ENCODE results near the gene PRAME.

Gene PRAME

GRCh38 chr22:22569218-22569617 is 10.2 kb upstream of the PRAME start:
- no peak for TF ChIP-seq CTCF (IDR thresholded peaks at IDR 0.05; ENCODE audit: insufficient read depth, low read depth, low read length, missing control alignments)
- H3K4me3 ChIP-seq (ENCODE audit: low read depth, low read length), result no peak overlapping the region

GRCh38 chr22:22565981-22566380 is 6.9 kb upstream of the PRAME start:
- no peak for DNase-seq (ENCODE audit: low read depth)
- TF ChIP-seq CTCF (IDR thresholded peaks at IDR 0.05; ENCODE audit: insufficient read depth, low read depth, low read length, missing control alignments), result no peak
- H3K4me3 ChIP-seq (ENCODE audit: low read depth, low read length), result no peak overlapping the region

More at GRCh38 chr22:22569218-22569617, 10.2 kb upstream of the PRAME start:
- no peak for DNase-seq (ENCODE audit: low read depth)

GRCh38 chr22:22558071-22558971 is 744 bp downstream of the PRAME start:
- DNase-seq (ENCODE audit: low read depth), result no peak
- TF ChIP-seq CTCF (IDR thresholded peaks at IDR 0.05; ENCODE audit: insufficient read depth, low read depth, low read length, missing control alignments), result no peak
- H3K4me3 ChIP-seq (ENCODE audit: low read depth, low read length), result no peak overlapping the region

- no peak for DNase-seq (ENCODE audit: low read depth)
- no peak for TF ChIP-seq CTCF (IDR thresholded peaks at IDR 0.05; ENCODE audit: insufficient read depth, low read depth, low read length, missing control alignments)
- H3K4me3 ChIP-seq (ENCODE audit: low read depth, low read length), result no peak overlapping the region
These were observed 1.8 kb downstream of the PRAME start for GRCh38 chr22:22556995-22557925.

- no peak for DNase-seq (ENCODE audit: low read depth)
- no peak for TF ChIP-seq CTCF (IDR thresholded peaks at IDR 0.05; ENCODE audit: insufficient read depth, low read depth, low read length, missing control alignments)
- no peak overlapping the region for H3K4me3 ChIP-seq (ENCODE audit: low read depth, low read length)
These were observed 2.5 kb downstream of the PRAME start for GRCh38 chr22:22556578-22556977.

GRCh38 chr22:22555596-22555995 is 3.5 kb downstream of the PRAME start:
- H3K4me3 ChIP-seq (ENCODE audit: low read depth, low read length), result no peak overlapping the region
- no peak for DNase-seq (ENCODE audit: low read depth)
- no peak for TF ChIP-seq CTCF (IDR thresholded peaks at IDR 0.05; ENCODE audit: insufficient read depth, low read depth, low read length, missing control alignments)

Measured in GM12865 (cell line).